ENCODE measurements around the gene SPNS2. TPM values are rescaled to one million over a fixed set of nuclear protein-coding genes. Genes with fewer than 3 reads are reported as not detected.

SPNS2 gene
- total RNA-seq, 1 donor: under 0.01 TPM

DNA sequence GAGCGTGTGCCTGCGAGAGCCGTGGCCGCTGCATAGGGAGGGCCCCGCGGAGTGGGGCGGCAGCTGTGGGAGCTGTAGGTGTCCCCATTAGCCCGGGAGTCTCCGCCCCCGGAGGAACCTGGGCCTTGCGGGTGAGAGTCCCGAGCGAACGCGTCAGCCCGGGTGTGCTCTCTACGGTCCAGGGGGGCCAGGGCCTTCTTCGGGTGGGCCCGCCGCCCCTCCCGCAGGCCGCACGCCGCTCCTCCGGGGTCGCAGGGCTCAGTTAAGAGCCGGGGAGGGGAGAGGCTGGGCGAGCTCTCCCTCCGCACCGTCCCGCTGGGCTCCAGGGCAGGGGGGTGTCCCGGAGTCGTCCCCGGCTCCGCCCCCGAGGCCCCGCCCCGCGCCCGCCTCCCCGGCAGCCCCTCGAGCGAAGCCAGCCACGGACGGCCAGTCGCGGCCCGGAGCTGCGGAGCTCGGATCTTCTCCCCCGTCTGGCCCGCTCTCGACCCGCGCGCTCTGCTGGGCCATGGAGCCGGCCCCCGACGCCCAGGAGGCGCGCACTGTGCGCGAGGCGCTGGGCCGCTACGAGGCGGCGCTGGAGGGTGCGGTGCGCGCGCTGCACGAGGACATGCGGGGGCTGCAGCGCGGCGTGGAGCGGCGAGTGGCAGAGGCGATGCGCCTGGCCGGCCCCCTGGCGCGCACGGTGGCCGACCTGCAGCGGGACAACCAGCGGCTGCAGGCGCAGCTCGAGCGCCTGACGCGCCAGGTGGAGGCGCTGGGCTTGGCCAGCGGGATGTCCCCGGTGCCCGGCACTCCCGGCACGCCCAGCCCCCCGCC is 85.6 kb downstream of the SPNS2 start, which contains the start of gene SMTNL2:
Gene SMTNL2, plus strand, starts transcription at position 429 of the 816 bp plus-strand sequence. Its CDS starts 77 bp downstream, at position 506.
- Histone ChIP-seq H2AFZ (ENCODE audit: low read length) (no peak within 1 kb of the TSS), H4K20me1 (ENCODE audit: insufficient read depth, low read length) (no peaks in the 10 kb centered on the region), H3K4me3 (ENCODE audit: insufficient read depth, low read length) (no peak within 1 kb of the TSS), H3K9me3 (ENCODE audit: low read depth, low read length) (no peaks in the 10 kb centered on the region), H3K27ac (ENCODE audit: low read depth, low read length) (no peak within 1 kb of the TSS), H3K79me2 (ENCODE audit: insufficient read depth, low read length) (no peaks in the 10 kb centered on the region), H3K36me3 (ENCODE audit: insufficient read depth, low read length) (no peaks in the 10 kb centered on the region), H3K4me2 (ENCODE audit: insufficient read depth, low read length) (no peak within 1 kb of the TSS), H3K27me3 (ENCODE audit: insufficient read depth, low read length) (peaks cover 43% of the 10 kb centered on the region), H3K4me1 (ENCODE audit: insufficient read depth, low read length) (no peaks in the 10 kb centered on the region)
- TF ChIP-seq, protein P1, sequence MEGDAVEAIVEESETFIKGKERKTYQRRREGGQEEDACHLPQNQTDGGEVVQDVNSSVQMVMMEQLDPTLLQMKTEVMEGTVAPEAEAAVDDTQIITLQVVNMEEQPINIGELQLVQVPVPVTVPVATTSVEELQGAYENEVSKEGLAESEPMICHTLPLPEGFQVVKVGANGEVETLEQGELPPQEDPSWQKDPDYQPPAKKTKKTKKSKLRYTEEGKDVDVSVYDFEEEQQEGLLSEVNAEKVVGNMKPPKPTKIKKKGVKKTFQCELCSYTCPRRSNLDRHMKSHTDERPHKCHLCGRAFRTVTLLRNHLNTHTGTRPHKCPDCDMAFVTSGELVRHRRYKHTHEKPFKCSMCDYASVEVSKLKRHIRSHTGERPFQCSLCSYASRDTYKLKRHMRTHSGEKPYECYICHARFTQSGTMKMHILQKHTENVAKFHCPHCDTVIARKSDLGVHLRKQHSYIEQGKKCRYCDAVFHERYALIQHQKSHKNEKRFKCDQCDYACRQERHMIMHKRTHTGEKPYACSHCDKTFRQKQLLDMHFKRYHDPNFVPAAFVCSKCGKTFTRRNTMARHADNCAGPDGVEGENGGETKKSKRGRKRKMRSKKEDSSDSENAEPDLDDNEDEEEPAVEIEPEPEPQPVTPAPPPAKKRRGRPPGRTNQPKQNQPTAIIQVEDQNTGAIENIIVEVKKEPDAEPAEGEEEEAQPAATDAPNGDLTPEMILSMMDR (IDR thresholded peaks at IDR 0.05; ENCODE audit: extremely low read depth, low read depth, low read length): no peak
- DNase-seq (ENCODE audit: insufficient read length, low spot score, missing footprints): peak; percentile 87

DNA sequence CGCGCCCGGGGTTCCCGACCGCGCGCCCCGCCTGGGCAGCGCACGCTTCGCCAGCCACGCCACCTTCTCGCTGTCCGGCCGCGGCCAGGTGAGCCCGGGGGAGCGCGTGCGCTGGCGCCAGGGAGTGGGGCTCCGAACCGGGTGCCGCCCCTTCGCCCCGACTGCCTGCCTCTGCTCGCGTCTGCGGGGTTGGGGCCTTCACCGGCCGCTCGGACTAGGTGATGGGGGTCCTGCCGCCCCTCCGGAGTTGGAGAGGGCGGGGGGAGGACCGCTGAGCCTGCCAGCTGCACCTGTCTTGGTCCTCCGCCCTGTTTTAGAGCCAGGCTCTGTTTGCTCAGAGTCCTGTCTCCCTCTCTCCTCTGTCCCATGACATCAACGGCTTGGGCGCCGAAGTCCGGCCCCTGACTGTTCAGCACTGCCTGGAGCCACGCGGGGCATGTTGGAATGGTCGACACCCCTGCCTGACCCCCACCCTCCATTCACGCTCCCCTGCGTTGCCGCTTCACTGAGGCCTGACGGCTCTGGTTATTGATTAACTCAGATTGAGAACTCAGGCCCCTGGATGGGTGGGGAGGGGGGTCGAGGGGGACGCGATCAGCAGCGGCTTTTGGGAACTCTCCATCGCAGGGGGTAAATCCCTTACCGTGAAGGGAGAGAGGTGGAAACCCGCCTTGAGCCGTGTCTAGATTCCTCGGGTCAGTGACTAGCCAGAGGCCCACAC is 86.4 kb downstream of the SPNS2 start:
- Histone ChIP-seq H3K27ac (ENCODE audit: low read depth, low read length) (no peak overlapping the region), H3K27me3 (ENCODE audit: insufficient read depth, low read length) (peaks cover 43% of the 10 kb centered on the region), H3K4me3 (ENCODE audit: insufficient read depth, low read length) (no peak overlapping the region), H3K4me1 (ENCODE audit: insufficient read depth, low read length) (no peaks in the 10 kb centered on the region), H3K79me2 (ENCODE audit: insufficient read depth, low read length) (no peaks in the 10 kb centered on the region), H4K20me1 (ENCODE audit: insufficient read depth, low read length) (no peaks in the 10 kb centered on the region), H3K9me3 (ENCODE audit: low read depth, low read length) (no peaks in the 10 kb centered on the region), H3K4me2 (ENCODE audit: insufficient read depth, low read length) (no peak overlapping the region), H2AFZ (ENCODE audit: low read length) (no peak overlapping the region), H3K36me3 (ENCODE audit: insufficient read depth, low read length) (no peaks in the 10 kb centered on the region)
- peak; percentile 86 for DNase-seq (ENCODE audit: insufficient read length, low spot score, missing footprints)
- TF ChIP-seq, protein P1 (IDR thresholded peaks at IDR 0.05; ENCODE audit: extremely low read depth, low read depth, low read length): no peak

DNA sequence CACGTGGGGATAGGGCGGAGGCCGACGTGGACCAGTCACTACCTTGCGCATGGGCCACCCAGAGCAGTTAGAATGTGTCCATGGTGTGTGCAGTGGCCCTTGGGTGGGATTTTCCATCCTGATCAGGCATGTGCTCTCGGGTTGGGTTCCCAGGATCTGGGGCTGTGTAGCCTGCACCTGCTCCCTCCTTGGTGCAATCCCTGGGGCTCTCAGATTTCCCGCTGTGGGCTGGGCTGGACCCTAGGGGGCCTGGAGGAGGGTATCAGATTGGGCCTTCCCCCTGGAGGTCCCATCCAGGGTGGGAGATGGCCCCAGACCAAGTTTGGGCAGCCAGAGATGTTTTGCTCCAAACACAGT is 86.9 kb downstream of the SPNS2 start:
- no peak overlapping the region for H3K27ac ChIP-seq (ENCODE audit: low read depth, low read length)
- no peaks in the 10 kb centered on the region for H3K79me2 ChIP-seq (ENCODE audit: insufficient read depth, low read length)
- H3K4me3 ChIP-seq (ENCODE audit: insufficient read depth, low read length): no peak overlapping the region
- DNase-seq (ENCODE audit: insufficient read length, low spot score, missing footprints): no peak
- H4K20me1 ChIP-seq (ENCODE audit: insufficient read depth, low read length): no peaks in the 10 kb centered on the region
- H3K4me1 ChIP-seq (ENCODE audit: insufficient read depth, low read length): no peaks in the 10 kb centered on the region
- peaks cover 43% of the 10 kb centered on the region for H3K27me3 ChIP-seq (ENCODE audit: insufficient read depth, low read length)
- TF ChIP-seq, protein P1 (IDR thresholded peaks at IDR 0.05; ENCODE audit: extremely low read depth, low read depth, low read length): no peak
- H2AFZ ChIP-seq (ENCODE audit: low read length): no peak overlapping the region
- H3K4me2 ChIP-seq (ENCODE audit: insufficient read depth, low read length): no peak overlapping the region
- no peaks in the 10 kb centered on the region for H3K36me3 ChIP-seq (ENCODE audit: insufficient read depth, low read length)
- H3K9me3 ChIP-seq (ENCODE audit: low read depth, low read length): no peaks in the 10 kb centered on the region

DNA sequence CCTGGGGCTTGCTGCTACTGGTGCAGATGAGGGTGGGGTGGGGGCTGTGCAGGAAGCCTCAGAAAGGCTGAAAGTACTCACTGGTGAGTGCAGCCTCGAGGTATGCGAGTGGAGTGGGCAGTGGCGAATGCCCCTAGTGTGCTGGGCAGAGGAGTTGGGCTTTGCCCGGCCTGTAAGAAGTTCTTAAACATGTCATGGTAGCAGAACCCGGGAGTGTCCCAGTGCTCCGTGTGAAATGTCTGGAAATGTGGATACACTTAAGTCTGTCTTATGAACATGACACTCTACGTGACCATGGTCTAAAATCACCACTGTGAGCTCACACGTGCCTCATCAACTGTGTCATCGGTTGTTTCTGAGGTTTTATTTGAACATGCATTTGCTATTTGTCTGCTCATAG is 87.4 kb downstream of the SPNS2 start:
- Histone ChIP-seq H3K27me3 (ENCODE audit: insufficient read depth, low read length) (peaks cover 44% of the 10 kb centered on the region), H2AFZ (ENCODE audit: low read length) (no peak overlapping the region), H3K79me2 (ENCODE audit: insufficient read depth, low read length) (no peaks in the 10 kb centered on the region), H3K4me2 (ENCODE audit: insufficient read depth, low read length) (no peak overlapping the region), H3K4me1 (ENCODE audit: insufficient read depth, low read length) (no peaks in the 10 kb centered on the region), H3K9me3 (ENCODE audit: low read depth, low read length) (no peaks in the 10 kb centered on the region), H3K27ac (ENCODE audit: low read depth, low read length) (no peak overlapping the region), H4K20me1 (ENCODE audit: insufficient read depth, low read length) (no peaks in the 10 kb centered on the region), H3K4me3 (ENCODE audit: insufficient read depth, low read length) (no peak overlapping the region), H3K36me3 (ENCODE audit: insufficient read depth, low read length) (no peaks in the 10 kb centered on the region)
- DNase-seq (ENCODE audit: insufficient read length, low spot score, missing footprints): peak; percentile 86
- TF ChIP-seq, protein P1 (IDR thresholded peaks at IDR 0.05; ENCODE audit: extremely low read depth, low read depth, low read length): no peak
